ENCODE data around the gene LRRC71.

LRRC71 gene

GRCh38 chr1:156928043-156928602 lies 7.7 kb downstream of the LRRC71 start:
- DNase-seq: no peak

- DNase-seq: no peak
Measured at GRCh38 chr1:156929596-156930238, 9.3 kb downstream of the LRRC71 start.

- DNase-seq: no peak
Measured at GRCh38 chr1:156930483-156930882, 10.1 kb downstream of the LRRC71 start.

GRCh38 chr1:156931211-156931952 lies 10.9 kb downstream of the LRRC71 start:
- no peak for DNase-seq

GRCh38 chr1:156931974-156932710 lies 11.7 kb downstream of the LRRC71 start:
- no peak for DNase-seq

- no peak for DNase-seq
Measured at GRCh38 chr1:156933136-156933535, 12.7 kb downstream of the LRRC71 start.

- no peak for DNase-seq
Measured at GRCh38 chr1:156935505-156936128, 15.2 kb downstream of the LRRC71 start.

GRCh38 chr1:156936191-156936590 lies 15.8 kb downstream of the LRRC71 start:
- DNase-seq: no peak

GRCh38 chr1:156936721-156937220 lies 16.3 kb downstream of the LRRC71 start:
- DNase-seq: no peak

GRCh38 chr1:156937883-156938282 lies 17.5 kb downstream of the LRRC71 start:
- no peak for DNase-seq

GRCh38 chr1:156938813-156939212 lies 18.4 kb downstream of the LRRC71 start:
- no peak for DNase-seq

GRCh38 chr1:156939786-156940334 lies 19.4 kb downstream of the LRRC71 start:
- no peak for DNase-seq

- no peak for DNase-seq
Measured at GRCh38 chr1:156941675-156942074, 21.2 kb downstream of the LRRC71 start.

GRCh38 chr1:156942176-156942575 lies 21.7 kb downstream of the LRRC71 start:
- DNase-seq: no peak

GRCh38 chr1:156942576-156942975 lies 22.1 kb downstream of the LRRC71 start:
- DNase-seq: no peak

- DNase-seq: no peak
Measured at GRCh38 chr1:156943756-156944155, 23.3 kb downstream of the LRRC71 start.

GRCh38 chr1:156944268-156944667 lies 23.8 kb downstream of the LRRC71 start:
- no peak for DNase-seq

- DNase-seq: no peak
Measured at GRCh38 chr1:156944848-156945247, 24.4 kb downstream of the LRRC71 start.

- DNase-seq: no peak
Measured at GRCh38 chr1:156945881-156946661, 25.6 kb downstream of the LRRC71 start.

GRCh38 chr1:156947127-156947526 lies 26.7 kb downstream of the LRRC71 start:
- no peak for DNase-seq

GRCh38 chr1:156947818-156948525 lies 27.5 kb downstream of the LRRC71 start:
- no peak for DNase-seq
